ENCODE results near the gene ITCH. TPM values are rescaled to one million over a fixed set of nuclear protein-coding genes. Genes with fewer than 3 reads are reported as not detected.
"Not testable (repeated sequence)": the region's sequence is repeated elsewhere in the genome, so short reads cannot be mapped to it uniquely, and the experiment has no call there.

ITCH gene
- total and polyA plus RNA-seq, 4 donors = 9.3 to 68.1 (median 30.4) TPM

DNA sequence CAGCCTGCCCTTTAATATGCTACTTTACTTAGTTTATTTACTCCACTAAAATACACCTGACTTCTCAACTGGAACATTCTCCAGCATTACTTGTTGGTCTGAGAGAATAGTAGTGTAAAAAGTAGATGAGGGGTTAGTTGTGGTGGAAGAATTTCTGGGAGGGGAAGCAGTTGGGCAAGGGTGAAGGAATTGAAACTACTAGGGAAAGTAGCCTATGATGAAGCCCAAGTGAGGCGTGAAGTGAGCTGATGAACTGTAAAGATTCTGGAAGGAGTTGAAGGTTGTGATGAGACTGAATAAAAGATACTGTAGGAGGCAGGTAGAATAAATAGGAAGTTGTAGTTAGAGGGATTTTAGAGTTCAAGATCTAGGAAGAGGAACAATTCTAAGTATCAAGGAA, 72.5 kb downstream of the ITCH start:
- Histone ChIP-seq H3K9me3 (ENCODE audit: control insufficient read depth in 4 of 4, insufficient read depth in 3 of 4, low read length in 3 of 4) (no peaks in the 10 kb centered on the region), H3K4me1 (ENCODE audit: control insufficient read depth in 5 of 5, insufficient read depth in 5 of 5, low read length in 5 of 5) (peaks cover 0 to 5% (median 0%) of the 10 kb centered on the region in 5 donors), H3K4me3 (no peak overlapping the region), H3K27me3 (ENCODE audit: control insufficient read depth in 3 of 3, insufficient read depth in 3 of 3, low read length in 2 of 3) (no peaks in the 10 kb centered on the region), H3K27ac (ENCODE audit: low read depth in 1 of 2, low read length in 1 of 2) (no peak overlapping the region), H3K9ac (ENCODE audit: insufficient read depth in 1 of 2, low read length in 2 of 2) (no peak overlapping the region), H3K36me3 (ENCODE audit: control insufficient read depth in 4 of 4, insufficient read depth in 4 of 4, low read length in 4 of 4) (peaks cover 3 to 24% (median 10%) of the 10 kb centered on the region in 4 donors)
- DNase-seq (no peak), ATAC-seq (ENCODE audit: insufficient read depth, low FRiP score) (no peak)
- 78 to 87% methylated on average over 1 of the region's 1 CpG for WGBS, 2 donors
- TF ChIP-seq, protein P1, sequence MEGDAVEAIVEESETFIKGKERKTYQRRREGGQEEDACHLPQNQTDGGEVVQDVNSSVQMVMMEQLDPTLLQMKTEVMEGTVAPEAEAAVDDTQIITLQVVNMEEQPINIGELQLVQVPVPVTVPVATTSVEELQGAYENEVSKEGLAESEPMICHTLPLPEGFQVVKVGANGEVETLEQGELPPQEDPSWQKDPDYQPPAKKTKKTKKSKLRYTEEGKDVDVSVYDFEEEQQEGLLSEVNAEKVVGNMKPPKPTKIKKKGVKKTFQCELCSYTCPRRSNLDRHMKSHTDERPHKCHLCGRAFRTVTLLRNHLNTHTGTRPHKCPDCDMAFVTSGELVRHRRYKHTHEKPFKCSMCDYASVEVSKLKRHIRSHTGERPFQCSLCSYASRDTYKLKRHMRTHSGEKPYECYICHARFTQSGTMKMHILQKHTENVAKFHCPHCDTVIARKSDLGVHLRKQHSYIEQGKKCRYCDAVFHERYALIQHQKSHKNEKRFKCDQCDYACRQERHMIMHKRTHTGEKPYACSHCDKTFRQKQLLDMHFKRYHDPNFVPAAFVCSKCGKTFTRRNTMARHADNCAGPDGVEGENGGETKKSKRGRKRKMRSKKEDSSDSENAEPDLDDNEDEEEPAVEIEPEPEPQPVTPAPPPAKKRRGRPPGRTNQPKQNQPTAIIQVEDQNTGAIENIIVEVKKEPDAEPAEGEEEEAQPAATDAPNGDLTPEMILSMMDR (IDR thresholded peaks at IDR 0.05; ENCODE audit: control extremely low read depth, extremely low read depth) = no peak

DNA sequence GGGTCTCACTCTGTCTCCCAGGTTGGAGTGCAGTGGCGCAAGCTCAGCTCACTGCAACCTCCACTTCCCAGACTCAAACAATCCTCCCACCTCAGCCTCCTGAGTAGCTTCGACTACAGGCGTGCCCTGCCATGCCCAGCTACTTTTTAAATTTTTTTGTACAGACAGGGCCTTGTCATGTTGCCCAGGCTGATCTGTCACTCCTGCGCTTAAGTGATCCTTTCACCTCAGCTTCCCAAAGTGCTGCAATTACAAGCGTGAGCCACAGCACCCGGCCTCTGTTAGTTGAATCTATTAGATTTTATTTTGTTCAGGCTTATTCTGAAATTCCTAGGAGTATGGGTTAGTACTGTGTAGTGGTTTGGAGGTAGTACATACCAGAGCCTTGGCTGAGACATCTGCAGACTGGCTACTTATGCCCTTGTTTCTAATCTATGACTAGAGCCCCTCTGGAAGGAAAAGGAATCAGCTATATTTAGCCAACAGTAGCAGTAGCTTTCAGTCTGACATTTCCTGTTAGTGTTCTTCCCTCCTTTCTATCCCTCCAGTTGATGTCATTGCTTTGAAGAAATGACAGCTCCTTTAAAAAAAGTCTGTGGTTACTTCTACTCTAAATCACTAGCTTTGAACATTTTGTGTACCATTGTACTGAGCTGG, 74.4 kb downstream of the ITCH start:
- Histone ChIP-seq H3K4me1 (ENCODE audit: control insufficient read depth in 5 of 5, insufficient read depth in 5 of 5, low read length in 5 of 5) (peaks cover 0 to 5% (median 0%) of the 10 kb centered on the region in 5 donors), H3K36me3 (ENCODE audit: control insufficient read depth in 4 of 4, insufficient read depth in 4 of 4, low read length in 4 of 4) (peaks cover 5 to 31% (median 15%) of the 10 kb centered on the region in 4 donors), H3K4me3 (no peak overlapping the region), H3K27ac (ENCODE audit: low read depth in 1 of 2, low read length in 1 of 2) (peak overlapping the region in 1 of 2 donors; percentile 70), H3K9ac (ENCODE audit: insufficient read depth in 1 of 2, low read length in 2 of 2) (no peak overlapping the region), H3K27me3 (ENCODE audit: control insufficient read depth in 3 of 3, insufficient read depth in 3 of 3, low read length in 2 of 3) (no peaks in the 10 kb centered on the region), H3K9me3 (ENCODE audit: control insufficient read depth in 4 of 4, insufficient read depth in 3 of 4, low read length in 3 of 4) (no peaks in the 10 kb centered on the region)
- TF ChIP-seq, protein P1 (IDR thresholded peaks at IDR 0.05; ENCODE audit: control extremely low read depth, extremely low read depth) = no peak
- 74 to 79% methylated on average over 6 of the region's 6 CpGs for WGBS, 2 donors
- DNase-seq = peak in 1 of 3 donors; percentile 10
- ATAC-seq (ENCODE audit: insufficient read depth, low FRiP score) = no peak

DNA sequence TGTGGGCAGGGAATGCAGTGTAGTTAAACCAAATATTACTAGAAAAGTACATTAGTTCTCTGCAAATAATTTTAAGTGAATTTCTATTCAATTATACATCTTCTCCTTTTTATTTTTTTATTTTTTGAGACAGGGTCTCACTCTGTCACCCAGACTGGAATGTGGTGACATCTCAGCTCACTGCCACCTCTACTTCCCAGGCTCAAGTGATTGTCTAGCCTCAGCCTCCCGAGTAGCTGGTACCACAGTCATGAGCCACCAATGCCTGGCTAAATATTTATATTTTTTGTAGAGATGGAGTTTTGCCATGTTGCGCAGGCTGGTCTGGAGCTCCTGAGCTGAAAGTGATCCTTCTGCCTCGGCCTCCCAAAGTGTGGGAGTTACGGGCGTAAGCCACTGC, 76.1 kb downstream of the ITCH start:
- DNase-seq = no peak
- WGBS, 2 donors = 87 to 94% methylated on average over 5 of the region's 5 CpGs
- no peaks in the 10 kb centered on the region for H3K27me3 ChIP-seq (ENCODE audit: control insufficient read depth in 3 of 3, insufficient read depth in 3 of 3, low read length in 2 of 3)
- peaks cover 13 to 34% (median 19%) of the 10 kb centered on the region in 4 donors for H3K36me3 ChIP-seq (ENCODE audit: control insufficient read depth in 4 of 4, insufficient read depth in 4 of 4, low read length in 4 of 4)
- no peak for ATAC-seq (ENCODE audit: insufficient read depth, low FRiP score)
- no peak overlapping the region for H3K4me3 ChIP-seq
- peaks cover 0 to 5% (median 0%) of the 10 kb centered on the region in 5 donors for H3K4me1 ChIP-seq (ENCODE audit: control insufficient read depth in 5 of 5, insufficient read depth in 5 of 5, low read length in 5 of 5)
- H3K9me3 ChIP-seq (ENCODE audit: control insufficient read depth in 4 of 4, insufficient read depth in 3 of 4, low read length in 3 of 4) = no peaks in the 10 kb centered on the region
- TF ChIP-seq, protein P1 (IDR thresholded peaks at IDR 0.05; ENCODE audit: control extremely low read depth, extremely low read depth) = no peak
- H3K27ac ChIP-seq (ENCODE audit: low read depth in 1 of 2, low read length in 1 of 2) = no peak overlapping the region
- H3K9ac ChIP-seq (ENCODE audit: insufficient read depth in 1 of 2, low read length in 2 of 2) = no peak overlapping the region

DNA sequence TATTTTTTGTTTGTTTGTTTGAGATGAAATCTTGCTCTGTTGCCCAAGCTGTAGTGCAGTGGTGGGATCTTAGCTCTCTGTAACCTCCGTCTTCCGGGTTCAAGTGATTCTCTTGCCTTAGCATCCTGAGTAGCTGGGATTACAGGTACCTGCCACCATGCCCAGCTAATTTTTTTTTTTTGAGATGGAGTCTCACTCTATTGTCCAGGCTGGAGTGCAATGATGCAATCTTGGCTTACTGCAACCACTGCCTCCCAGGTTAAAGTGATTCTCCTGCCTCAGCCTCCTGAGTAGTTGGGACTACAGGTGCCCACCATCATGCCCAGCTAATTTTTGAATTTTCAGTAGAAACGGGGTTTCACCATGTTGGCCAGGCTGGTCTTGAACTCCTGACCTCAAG, 78.3 kb downstream of the ITCH start:
- ATAC-seq (ENCODE audit: insufficient read depth, low FRiP score); DNase-seq; H3K9me3 ChIP-seq (ENCODE audit: control insufficient read depth in 4 of 4, insufficient read depth in 3 of 4, low read length in 3 of 4); H3K27ac ChIP-seq (ENCODE audit: low read depth in 1 of 2, low read length in 1 of 2); H3K9ac ChIP-seq (ENCODE audit: insufficient read depth in 1 of 2, low read length in 2 of 2); H3K27me3 ChIP-seq (ENCODE audit: control insufficient read depth in 3 of 3, insufficient read depth in 3 of 3, low read length in 2 of 3); H3K4me1 ChIP-seq (ENCODE audit: control insufficient read depth in 5 of 5, insufficient read depth in 5 of 5, low read length in 5 of 5); H3K4me3 ChIP-seq: not testable (repeated sequence)
- 99 to 100% methylated on average over 3 of the region's 3 CpGs for WGBS, 2 donors
- peaks cover 12 to 46% (median 22%) of the 10 kb centered on the region in 4 donors for H3K36me3 ChIP-seq (ENCODE audit: control insufficient read depth in 4 of 4, insufficient read depth in 4 of 4, low read length in 4 of 4)
